ENCODE data around the gene EXOC8.

Gene EXOC8

GRCh38 chr1:231286603-231287002 lies 51.0 kb downstream of the EXOC8 start:
- ChIA-PET CTCF (no interaction called here), POLR2A (ENCODE audit: low non-redundant PET) (no interaction called here)
- DNase-seq (ENCODE audit: low spot score) = no peak
- H3K27ac ChIP-seq = no peak overlapping the region
- no peak for TF ChIP-seq CTCF (conservative IDR thresholded peaks at IDR 0.05; ENCODE audit: low read depth)

- no peak for TF ChIP-seq CTCF (conservative IDR thresholded peaks at IDR 0.05; ENCODE audit: low read depth)
- H3K27ac ChIP-seq = no peak overlapping the region
- ChIA-PET CTCF (interaction anchor here (0.7 kb wide), 1 partner anchor 254 kb away, joined by 3 read pairs; no protein-coding TSS in a partner anchor), POLR2A (ENCODE audit: low non-redundant PET) (no interaction called here)
- DNase-seq (ENCODE audit: low spot score) = no peak
Measured at GRCh38 chr1:231284441-231284840, 53.2 kb downstream of the EXOC8 start.

All from RWPE1 (cell line).